Cardiac fibroblast (primary cell): ENCODE measurements around the gene FMNL2.

ENCODE experiments used
- DNase-seq, 2 donors: peaks; one replicate each; pipeline versions ENCODE4 v3.0.0 to v3.0.0-alpha.2; 2010; ENCODE audit warnings: low read depth in 2 of 2
- H3K4me3 ChIP-seq, 2 donors: replicated peaks in 1 of 2; 1 replicate in 1 of 2; 2 replicates in 1 of 2; pipeline ENCODE4 v1.5.1; 2011; ENCODE audit warnings: low read depth in 2 of 2, low read length in 2 of 2, mild to moderate bottlenecking in 2 of 2, moderate library complexity in 1 of 2
- TF ChIP-seq, protein P1 (sequence below): IDR thresholded peaks from one replicate; pipeline ENCODE4 v1.5.1; 2011; ENCODE audit warnings: low read depth, mild to moderate bottlenecking, low read length, inconsistent platforms

The FMNL2 gene

DNA sequence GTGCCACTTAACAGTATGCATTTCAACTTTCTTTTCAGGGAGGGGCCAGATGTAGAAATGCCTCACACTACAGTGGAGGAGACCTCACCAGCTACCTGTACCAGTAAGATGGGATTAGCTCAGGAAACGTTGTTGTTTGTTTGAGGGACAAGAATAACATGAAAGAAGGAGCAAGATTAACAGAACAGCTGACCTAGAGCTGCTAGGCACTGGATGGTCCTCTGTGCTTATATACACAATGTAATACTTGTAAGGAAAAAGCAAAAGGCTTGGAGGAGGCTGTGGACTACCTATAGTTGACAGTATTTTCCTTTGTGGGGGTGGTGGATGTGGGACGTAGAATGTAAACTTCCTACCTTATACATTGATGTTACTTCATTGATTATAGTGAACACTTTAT is 154.4 kb downstream of the FMNL2 start:
- no peak overlapping the region for H3K4me3 ChIP-seq
- TF ChIP-seq, protein P1, sequence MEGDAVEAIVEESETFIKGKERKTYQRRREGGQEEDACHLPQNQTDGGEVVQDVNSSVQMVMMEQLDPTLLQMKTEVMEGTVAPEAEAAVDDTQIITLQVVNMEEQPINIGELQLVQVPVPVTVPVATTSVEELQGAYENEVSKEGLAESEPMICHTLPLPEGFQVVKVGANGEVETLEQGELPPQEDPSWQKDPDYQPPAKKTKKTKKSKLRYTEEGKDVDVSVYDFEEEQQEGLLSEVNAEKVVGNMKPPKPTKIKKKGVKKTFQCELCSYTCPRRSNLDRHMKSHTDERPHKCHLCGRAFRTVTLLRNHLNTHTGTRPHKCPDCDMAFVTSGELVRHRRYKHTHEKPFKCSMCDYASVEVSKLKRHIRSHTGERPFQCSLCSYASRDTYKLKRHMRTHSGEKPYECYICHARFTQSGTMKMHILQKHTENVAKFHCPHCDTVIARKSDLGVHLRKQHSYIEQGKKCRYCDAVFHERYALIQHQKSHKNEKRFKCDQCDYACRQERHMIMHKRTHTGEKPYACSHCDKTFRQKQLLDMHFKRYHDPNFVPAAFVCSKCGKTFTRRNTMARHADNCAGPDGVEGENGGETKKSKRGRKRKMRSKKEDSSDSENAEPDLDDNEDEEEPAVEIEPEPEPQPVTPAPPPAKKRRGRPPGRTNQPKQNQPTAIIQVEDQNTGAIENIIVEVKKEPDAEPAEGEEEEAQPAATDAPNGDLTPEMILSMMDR, result no peak
- DNase-seq, result no peak

DNA sequence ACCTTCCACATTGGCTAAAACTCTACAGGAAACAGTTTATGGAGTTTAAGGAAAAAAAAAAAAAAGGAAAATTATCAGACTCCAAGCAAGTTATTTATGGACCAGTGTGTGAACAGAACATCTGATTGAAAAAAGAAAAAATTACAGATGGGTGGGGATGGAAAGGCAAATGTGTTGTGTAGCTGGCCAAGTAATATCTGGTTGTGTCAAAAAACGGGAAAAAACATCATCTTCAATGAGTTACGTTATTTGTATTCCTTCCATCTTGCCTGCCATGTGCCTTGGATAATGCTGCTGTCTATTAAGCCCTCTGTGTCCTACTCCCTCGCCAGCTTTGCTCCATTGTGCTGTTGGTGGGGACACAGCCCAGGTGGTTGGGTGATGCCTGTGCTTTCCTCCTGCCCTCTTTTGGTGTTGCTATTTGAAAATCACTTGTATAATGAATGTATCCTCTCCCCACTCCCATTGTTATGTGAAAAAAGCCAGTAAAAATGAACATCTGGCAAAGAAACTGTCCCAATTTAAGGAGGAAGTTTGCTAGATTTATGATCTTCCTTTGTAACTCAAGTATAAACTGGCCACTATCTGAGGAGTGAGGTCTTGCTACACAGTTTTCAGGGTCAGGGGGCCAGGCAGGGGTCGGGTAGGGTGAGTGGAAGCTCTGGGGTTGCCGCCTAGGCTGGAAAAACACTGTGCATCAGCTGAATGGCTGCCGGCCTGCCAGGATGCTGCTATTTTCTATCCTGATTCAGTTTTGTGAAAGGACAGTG is 155.9 kb downstream of the FMNL2 start:
- TF ChIP-seq, protein P1, result no peak
- H3K4me3 ChIP-seq, result no peak overlapping the region
- DNase-seq, result no peak

DNA sequence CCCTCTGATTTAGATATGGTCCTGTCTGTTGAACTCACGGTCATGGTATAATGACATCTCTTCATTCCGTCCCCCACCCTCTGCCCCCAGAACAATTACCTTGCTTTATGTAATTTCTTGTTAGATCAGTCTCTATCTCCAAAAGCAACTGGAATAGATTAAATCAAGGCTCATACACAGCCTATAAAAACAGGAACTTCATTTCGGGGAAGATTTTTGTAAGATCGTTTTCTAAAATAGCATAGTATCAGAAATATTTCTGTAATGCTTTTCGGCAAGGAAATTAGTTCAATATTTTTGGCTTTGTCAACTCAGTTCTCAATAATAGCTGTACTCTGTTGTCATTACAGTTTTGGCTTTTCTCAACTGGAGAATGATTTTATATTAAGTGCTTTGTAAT is 157.2 kb downstream of the FMNL2 start:
- TF ChIP-seq, protein P1, result no peak
- no peak for DNase-seq
- H3K4me3 ChIP-seq, result no peak overlapping the region

DNA sequence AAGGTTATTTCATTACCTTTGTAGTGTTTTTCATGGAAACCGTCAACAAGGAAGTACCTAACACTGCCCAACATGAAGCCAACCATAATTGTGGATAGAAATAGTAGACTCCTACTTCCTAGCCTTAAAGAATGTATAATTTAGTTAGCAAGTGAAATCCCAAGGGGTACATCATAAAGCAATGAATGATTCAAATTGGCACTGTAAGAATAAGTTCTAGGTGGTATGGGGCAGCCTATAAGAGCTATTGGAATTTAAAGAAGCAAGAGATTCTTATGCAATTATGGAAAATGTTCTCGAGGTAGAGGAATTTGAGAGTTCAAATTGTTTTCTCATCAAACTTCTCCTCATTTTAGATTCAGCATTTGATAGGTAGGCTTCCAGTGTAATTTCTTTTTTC is 157.9 kb downstream of the FMNL2 start:
- TF ChIP-seq, protein P1, result no peak
- H3K4me3 ChIP-seq, result no peak overlapping the region
- peak in 1 of 2 donors; percentile 40 for DNase-seq

DNA sequence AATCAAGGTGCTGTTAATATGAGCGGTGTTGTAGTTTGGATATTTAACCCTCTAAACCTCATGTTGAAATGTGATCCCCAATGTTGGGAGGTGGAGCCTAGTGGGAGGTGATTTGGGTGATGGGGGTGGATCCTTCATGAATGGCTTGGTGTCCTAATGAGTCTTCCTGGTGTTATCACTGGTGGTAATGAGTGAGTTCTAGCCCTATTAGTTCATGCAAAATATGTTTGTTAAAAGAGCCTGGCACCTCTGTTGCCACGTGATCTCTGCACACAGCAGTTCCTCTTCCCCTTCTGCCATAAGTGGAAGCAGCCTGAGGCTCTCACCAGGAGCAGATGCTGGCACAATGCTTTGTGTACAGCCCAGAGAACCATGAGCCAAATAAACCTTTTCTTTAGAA is 158.4 kb downstream of the FMNL2 start:
- TF ChIP-seq, protein P1, result no peak
- no peak overlapping the region for H3K4me3 ChIP-seq
- DNase-seq, result no peak

DNA sequence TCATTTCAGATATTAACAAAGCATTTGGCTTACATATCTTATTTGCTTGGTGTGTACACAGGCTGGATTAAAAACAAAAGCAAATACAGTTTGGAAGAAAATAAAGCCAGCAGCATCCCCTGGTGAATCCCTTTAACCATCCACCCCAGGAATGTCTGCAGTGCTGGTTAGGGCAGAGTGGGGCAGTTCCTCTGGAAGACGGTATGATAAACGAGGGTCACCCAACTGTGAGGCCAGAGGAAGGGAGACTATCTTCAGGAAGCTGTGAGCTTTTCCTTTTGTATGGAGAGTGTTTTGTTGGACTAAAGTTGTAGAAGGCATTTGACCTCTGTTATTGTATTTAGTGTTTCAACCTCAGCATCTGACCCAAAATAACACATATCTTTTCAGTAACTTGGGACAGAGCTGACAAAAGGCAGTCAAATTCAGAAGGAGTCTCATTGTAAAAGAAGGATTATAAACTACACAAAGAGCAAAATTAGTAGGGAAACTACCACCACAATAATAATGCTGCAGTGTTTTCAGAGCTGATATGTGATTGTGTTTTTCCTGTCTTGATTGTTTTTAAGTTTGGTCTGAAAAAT is 159.1 kb downstream of the FMNL2 start:
- TF ChIP-seq, protein P1, result no peak
- H3K4me3 ChIP-seq, result no peak overlapping the region
- peak in 1 of 2 donors; percentile 49 for DNase-seq
